Fibroblast of the conjunctiva (primary cell): Measurements from ENCODE around the gene GSG1L.
"Not testable (repeated sequence)": the region's sequence is repeated elsewhere in the genome, so short reads cannot be mapped to it uniquely, and the experiment has no call there.

Experiments used
- DNase-seq: peaks from one replicate; pipeline ENCODE4 v3.0.0-alpha.2; 2010; ENCODE audit warnings: low read depth

Gene GSG1L

GRCh38 chr16:27945233-27945973 is 118.1 kb downstream of the GSG1L start:
- no peak for DNase-seq

DNA sequence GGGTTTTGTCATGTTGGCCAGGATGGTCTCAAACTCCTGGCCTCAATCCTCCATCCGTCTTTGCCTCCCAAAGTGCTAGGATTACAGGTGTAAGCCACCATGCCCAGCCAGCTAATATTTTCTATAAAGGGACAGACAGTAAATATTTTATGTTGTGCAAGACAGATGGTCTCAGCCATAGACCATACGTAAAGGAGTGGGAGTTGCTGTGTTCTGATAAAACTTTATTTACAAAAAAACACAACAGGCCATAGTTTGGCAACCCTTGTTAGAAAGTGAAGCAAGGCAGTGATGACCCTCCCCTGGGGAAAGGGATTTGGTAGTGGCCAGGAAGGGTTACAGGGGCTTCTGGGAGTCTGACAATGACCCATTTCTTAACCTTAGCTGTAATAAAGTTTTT is 119.7 kb downstream of the GSG1L start:
- DNase-seq = no peak

DNA sequence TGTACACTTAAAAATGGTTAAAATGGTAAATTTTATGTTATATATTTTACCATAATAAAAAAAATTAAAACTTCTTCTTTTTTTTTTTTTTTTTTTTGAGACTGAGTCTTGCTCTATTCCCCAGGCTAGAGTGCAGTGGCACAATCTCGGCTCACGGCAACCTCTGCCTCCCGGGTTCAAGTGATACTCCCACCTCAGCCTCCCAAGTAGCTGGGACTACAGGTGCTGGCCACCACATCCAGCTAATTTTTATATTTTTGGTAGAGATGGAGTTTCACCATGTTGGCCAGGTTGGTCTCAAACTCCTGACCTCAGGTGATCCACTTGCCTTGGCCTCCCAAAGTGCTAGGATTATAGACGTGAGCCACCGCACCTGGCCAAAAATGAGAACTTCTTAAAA is 121.4 kb downstream of the GSG1L start:
- not testable (repeated sequence) for DNase-seq

DNA sequence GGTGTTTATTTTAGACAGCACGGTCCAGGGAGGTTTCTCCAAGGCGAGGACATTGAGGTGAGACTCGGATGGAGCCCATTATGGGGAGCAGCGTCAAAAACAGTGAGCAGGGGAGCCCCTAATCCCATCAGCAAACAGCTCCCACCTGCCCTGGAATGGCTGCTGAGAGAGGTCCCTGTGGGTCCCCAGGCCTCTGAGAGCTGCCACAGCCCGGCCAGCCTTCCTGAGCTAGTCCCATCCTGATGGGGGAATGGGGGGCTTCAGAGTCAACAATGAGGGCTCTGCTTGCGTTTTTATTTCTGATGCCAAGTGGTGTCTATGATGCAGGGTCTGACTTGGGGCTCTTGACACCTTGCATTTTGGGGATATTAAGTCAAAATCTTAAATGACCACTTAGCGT is 128.4 kb downstream of the GSG1L start:
- no peak for DNase-seq

DNA sequence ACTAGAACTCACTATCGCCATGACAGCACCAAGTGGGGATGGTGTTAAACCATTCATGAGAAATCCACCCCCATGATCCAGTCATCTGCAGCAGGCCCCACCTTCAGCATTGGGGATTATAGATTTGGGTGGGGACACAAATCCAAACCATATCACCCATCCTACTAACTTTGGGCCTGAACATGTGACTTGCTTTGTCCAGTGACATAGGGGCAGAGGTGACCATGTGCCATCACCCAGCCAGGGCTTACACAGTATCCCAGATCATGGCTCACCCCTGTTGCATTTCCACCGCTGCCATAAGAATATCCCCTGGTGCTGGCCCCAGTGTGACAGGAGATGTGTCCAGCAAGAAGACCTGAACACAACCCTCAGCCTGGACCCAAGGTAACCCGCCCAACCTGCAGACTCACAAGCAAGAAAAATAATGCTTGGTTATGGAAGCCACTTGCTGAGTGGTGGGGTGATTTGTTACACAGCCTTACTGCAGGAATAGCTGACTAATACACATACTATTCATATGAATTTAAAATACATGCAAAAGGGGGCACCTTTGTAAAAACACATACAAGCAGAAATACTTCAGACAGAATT is 130.9 kb downstream of the GSG1L start:
- DNase-seq = no peak

DNA sequence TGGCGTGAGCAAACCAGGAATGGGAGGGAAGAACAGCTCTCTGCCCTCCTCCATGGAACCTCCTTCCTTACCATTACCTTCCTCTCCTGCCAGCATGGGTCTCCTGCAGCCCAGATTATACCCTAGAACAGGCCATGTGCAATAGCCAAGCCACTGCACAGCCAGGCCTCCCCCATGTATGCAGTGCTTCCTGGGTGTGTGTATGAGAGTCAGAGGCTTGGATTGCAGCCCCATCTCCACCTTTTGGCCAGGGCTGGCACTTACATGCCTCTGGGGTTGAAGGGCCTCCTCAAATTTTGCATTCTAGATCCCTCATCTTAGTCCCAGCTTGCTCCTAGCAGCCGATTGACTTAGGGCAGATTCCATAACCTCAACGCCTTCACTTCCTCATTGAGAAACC is 133.7 kb downstream of the GSG1L start:
- DNase-seq = no peak

DNA sequence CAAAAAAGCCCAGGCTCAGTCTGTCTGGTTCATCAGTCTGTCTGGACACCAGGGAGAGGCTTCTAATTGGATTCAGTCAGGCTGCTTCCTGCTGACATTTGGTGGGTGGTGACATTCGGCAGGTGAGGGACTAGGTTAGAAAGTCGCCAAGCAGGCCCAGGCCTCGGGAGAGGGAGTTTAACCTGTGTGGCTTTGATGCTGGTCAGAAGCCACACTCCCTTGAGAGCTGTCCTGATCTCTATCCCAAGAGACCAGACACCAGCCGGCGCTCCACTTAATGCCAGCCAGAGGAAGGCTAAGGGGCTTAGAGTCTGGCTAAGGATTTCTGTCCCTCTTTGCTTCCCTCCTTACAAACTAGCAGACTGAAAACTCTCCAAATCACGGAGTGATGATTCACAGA is 135.0 kb downstream of the GSG1L start:
- DNase-seq = no peak

DNA sequence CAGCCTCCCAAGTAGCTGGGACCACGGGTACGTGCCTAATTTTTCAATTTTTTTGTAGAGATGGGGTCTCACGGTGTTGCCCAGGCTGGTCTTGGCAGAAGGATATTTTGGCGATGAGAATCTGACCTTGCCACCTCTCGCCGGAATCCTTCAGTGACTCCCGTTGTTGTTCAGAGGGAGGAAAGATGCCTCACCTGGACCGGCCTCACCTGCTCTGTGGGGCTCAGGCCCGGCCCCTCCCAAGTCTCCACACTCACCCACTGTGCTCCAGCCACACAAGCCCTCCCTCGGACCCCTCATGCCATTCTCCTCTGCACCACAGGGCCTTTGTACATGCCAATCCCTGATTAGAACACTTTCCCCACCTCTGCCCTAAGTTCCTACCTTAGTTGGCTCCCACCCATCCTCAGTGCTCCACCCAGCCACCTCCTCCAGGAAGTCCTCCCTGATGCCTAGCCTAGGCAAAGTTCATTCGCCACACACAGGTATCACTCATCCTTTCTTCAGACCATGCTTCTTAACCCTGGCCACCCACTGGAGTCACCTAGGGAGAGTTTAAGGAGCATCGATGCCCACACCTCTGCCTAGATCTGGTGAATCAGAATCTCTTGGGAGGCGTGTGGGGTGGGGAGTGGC is 136.1 kb downstream of the GSG1L start:
- no peak for DNase-seq

DNA sequence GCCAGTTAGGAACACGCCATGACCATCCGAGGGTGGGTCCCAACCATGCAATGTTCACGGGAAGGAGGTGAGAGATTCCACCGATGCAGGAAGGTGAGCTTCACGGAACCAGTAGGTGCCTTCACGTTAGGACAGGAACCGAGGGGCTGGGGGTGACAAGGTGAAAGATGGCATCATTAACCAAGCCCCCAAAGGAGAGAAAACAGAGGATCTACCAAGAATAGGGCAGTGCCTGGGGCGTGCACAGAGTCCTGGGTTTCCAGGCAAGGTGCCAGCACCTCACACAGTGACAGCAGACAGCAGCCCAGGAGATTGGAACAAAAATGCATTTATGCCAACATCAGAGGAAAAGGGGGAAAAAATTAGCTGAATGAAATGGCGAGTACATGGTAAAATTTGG is 137.9 kb downstream of the GSG1L start:
- DNase-seq = no peak

- no peak for DNase-seq
These were observed 138.9 kb downstream of the GSG1L start for GRCh38 chr16:27924411-27925118.

DNA sequence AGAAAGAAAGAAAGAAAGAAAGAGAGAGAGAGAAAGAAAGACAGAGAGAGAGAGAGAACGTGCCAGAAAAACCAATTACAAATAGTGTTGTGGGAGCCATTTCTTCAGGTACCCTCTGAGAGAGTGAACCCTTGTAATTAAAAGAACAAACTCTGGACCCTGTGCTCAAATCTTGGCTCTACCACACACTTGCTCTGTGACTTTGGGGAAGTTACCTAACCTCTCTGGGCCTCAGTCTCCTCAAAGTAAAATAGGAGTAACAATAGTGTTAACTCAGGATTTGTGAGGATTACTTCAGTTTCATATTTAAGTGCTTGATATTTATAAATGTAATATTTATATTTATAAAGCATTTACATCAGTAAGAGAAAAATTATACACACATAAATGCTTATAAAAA is 139.8 kb downstream of the GSG1L start:
- DNase-seq = no peak

DNA sequence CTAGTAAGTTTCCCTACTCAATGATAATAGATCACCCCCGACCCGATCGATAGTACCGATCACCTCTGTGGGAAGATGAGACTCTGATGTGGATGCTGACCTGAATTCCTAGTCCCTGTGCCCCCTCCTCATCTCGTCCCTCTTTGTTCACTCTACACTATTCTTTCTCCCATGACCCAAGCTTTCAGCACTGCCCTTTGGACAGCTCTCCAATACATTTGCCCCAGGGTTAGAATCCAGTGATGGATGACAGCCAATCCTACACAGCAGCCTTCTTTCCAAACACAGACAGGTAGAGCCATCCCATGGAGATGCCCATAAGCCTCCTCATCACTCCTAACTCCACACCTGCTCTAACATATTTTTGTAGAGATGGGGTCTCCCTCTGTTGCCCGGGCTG is 141.1 kb downstream of the GSG1L start:
- DNase-seq = no peak

DNA sequence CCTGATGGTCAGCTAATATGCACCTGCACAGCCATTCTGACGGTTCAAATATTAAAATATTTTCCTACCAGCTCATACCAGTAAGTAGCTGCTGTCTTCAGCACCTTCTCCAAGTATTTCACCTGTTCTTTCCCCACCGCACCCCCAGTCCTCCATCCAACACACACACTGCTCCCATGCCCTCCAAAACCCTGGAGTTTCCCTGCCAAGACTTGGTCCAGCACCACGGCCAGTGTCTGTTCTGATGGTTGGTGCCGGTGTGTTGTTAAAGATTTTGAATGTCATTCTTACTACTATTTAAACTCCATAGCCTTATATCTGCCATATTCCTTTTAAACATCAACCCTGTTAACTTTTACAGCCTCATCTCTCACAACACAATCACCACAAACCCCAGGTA is 142.4 kb downstream of the GSG1L start:
- no peak for DNase-seq

GRCh38 chr16:27920391-27920891 is 143.1 kb downstream of the GSG1L start:
- no peak for DNase-seq

DNA sequence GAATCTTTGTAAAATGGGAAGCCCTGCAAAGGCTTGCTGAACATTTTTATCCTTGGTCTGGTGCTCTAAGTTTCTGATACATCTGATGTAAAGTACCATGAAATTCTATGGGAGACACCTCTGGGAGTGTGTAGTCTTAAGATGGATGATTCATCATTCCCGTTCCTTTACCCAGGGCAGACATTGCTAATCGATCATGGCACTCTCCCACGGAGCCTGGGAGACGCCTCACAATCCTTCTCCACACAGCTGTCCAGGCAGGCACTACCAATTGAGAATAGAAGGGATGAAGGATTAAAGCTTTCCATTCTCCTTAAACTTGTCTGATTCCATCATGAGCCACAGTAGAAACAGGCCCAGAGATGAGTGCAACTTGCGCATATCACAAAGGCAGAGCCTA is 144.8 kb downstream of the GSG1L start:
- DNase-seq = no peak

DNA sequence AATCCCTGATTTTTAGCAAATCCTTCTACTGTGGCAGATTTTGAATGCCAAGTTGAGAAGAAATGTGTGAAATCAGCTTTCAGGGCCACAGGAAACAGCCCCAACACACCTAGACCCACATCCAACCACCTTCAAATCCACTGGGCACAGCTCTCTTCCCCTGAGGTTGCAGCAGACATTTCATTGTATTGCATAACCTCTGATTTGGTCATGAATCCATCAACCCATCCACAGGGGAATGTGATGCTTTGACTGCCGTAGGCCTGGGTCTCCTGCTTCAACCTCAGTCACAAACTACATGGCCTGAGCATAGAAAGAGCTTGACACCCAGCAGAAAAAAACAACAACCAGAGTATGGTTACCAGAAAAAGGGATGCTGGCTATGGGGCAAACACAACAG is 145.6 kb downstream of the GSG1L start:
- DNase-seq = no peak

GRCh38 chr16:27911486-27911885 is 152.0 kb downstream of the GSG1L start:
- DNase-seq = no peak

DNA sequence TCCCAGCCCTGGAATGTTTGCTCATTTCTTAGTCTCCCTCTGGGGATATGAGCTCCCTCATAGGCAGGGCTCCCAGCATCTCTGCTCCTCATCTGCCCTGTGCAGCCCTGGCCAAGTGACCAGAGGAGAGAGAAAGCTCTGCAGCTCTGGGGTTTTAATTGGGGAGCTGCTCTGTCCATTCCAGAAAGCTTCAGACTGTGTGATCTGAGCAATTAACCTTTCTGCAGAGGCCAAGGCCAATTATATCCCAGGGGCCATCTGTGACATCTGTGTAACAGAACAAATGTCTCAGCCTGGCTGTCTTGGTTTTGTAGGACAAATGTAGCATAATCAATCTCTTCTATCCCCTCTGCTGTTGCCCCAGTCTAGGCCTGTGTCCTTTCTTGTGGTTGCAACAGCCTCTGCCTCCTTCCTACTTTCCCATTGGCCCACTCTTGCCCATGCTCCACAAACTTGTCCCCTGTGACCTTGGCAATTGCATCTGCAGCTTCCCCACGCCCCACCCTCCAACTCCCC is 156.0 kb downstream of the GSG1L start:
- DNase-seq = no peak

DNA sequence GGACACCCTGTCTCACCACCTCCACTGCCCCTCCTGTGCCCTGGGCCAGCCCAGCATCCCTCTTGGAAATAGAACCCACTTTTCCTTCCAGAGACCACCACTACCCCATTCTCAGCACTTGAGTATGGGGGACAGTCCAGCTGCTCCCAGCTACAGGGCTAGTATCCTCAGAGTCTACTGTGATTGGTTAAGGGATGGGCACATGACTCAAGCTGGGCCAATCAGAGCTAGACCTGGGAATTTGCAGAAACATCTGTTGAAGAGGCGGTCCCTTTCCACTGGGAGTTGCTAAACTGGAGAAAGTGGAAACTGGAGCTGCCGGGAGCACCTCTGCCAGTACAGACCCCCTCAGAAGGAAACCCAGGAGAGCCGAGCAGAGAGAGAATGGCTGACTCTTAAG is 156.6 kb downstream of the GSG1L start:
- no peak for DNase-seq

DNA sequence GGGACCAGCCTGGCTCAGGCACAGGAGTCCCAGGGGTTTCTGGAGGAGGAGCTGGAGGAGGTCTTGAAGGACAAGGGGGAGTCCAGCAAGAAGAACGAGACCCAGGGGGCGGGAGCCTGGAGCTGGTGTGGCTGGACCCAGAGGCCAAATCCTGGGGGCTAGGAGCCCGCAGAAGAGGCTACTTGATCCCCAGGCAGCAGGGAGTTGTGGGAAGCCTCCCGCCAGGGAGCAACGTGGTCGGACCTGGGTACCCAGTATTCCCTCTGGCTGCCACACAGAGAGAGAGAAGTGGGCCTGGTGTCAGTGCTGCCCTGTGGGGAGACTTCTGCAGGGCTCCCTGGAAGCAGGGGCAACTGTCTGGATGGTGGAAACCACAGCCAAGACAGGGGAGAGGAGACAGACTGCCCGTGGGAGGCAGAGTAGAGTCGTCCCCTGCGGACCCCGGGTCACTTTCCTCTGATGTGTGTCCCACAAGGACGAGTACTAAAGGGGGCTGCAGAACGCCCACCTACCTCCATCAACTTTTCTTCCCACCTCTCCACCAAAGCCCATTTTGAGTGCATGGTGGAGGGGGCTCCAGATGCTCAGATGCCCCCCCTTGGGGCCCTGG is 160.4 kb downstream of the GSG1L start:
- DNase-seq = no peak

- no peak for DNase-seq
These were observed 161.0 kb downstream of the GSG1L start for GRCh38 chr16:27902551-27902950.

DNA sequence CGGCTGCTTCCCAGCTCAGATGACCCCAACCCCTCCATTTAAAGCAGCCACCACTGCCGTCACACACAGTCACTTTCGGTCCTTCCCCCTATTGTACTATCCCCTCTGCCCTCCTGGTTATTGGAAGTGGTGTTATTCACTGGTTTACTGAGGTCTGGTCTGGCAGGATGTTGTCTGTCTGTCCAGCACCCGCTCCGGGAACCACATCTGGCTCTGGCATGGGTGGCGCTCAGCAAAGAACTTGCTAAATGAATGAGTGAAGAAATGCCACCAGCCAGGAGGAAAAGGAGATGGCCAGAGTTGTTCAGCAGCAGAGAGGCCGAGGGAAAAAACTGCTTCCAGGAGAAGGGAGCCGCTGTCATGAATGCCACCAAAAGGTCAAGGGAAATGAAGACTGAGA is 161.6 kb downstream of the GSG1L start:
- DNase-seq = no peak
